Loucy (cell line): ENCODE results near the gene C22orf23.

Experiments used
- EZH2phosphoT487 ChIP-seq: fragments of 200-600 bp; IDR thresholded peaks from 2 replicates; pipeline ENCODE4 v1.6.1; 2018; ENCODE audit warnings: antibody characterized with exemption, mild to moderate bottlenecking, moderate library complexity, borderline replicate concordance
- TF ChIP-seq, protein P1 (sequence below): fragments of 200-600 bp; sonication (generic); conservative IDR thresholded peaks from 2 replicates; pipeline ENCODE4 v1.5.1; 2014; ENCODE audit warnings: mild to moderate bottlenecking, antibody characterized with exemption, low read length

DNA sequence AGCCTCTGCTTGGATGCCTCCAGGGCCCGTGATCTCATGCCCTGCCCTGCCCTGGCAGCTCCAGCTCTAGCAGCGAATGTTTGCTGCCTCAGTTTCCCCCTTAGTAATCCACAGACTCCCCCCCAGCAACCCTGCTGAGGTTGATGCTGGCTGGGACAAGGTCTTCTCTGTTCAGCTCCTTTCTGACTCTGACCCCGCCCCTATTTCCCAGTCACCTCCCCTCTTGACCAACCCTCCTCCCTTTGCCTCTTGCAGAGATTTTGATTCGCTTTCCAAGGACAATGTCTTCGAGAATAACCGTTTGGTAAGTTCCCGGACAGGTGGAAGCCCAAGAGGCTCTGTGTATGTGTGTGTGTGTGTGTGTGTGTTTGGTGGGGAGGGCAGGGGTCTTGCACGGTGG, 41.7 kb downstream of the C22orf23 start:
- TF ChIP-seq, protein P1, sequence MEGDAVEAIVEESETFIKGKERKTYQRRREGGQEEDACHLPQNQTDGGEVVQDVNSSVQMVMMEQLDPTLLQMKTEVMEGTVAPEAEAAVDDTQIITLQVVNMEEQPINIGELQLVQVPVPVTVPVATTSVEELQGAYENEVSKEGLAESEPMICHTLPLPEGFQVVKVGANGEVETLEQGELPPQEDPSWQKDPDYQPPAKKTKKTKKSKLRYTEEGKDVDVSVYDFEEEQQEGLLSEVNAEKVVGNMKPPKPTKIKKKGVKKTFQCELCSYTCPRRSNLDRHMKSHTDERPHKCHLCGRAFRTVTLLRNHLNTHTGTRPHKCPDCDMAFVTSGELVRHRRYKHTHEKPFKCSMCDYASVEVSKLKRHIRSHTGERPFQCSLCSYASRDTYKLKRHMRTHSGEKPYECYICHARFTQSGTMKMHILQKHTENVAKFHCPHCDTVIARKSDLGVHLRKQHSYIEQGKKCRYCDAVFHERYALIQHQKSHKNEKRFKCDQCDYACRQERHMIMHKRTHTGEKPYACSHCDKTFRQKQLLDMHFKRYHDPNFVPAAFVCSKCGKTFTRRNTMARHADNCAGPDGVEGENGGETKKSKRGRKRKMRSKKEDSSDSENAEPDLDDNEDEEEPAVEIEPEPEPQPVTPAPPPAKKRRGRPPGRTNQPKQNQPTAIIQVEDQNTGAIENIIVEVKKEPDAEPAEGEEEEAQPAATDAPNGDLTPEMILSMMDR = no peak
- TF ChIP-seq EZH2phosphoT487 = no peak
